ENCODE results near the gene TTC9C. TPM values are rescaled to one million over a fixed set of nuclear protein-coding genes. Genes with fewer than 3 reads are reported as not detected.

Gene TTC9C
- total and polyA plus RNA-seq, 2 of the 8 experiments (the other 6 are each of a cell fraction or from before 2014, with no cell fraction given): 25.4 to 34.1 TPM

- H3K27ac ChIP-seq (ENCODE audit: low read depth, low read length): peak within 1 kb of the TSS; percentile 90
- H4K91ac ChIP-seq (replicated peaks; ENCODE audit: insufficient read length, low read length): peak within 1 kb of the TSS; percentile 84
- POLR2A ChIA-PET (ENCODE audit: partially characterized antibody): interaction anchor here (0.7 to 15.9 kb wide), 41 partner anchors 10 to 236 kb away, joined by 3 to 251 read pairs (median 6); partner anchors contain the start of genes C11orf98, CSKMT, GANAB and HNRNPUL2
- H3K9ac ChIP-seq (replicated peaks in 1 of 4; ENCODE audit: extremely low read depth in 1 of 4, low read depth in 3 of 4, low read length in 3 of 4): peak within 1 kb of the TSS; percentile 82 to 93 (median 90)
- 0 out of 2 replicates have a peak within 1 kb of the TSS, but pooled peaks have one; percentile 4 for H2AK5ac ChIP-seq (ENCODE audit: low read depth, low read length)
- peaks cover 7% of the 10 kb centered on the region; the same call in 1 of the 2 replicates for H3K79me1 ChIP-seq (ENCODE audit: low read depth, low read length)
- H2BK15ac ChIP-seq (ENCODE audit: low read length): peak within 1 kb of the TSS; percentile 81; the same call in 1 of the 2 replicates
- no peak within 1 kb of the TSS for H3K14ac ChIP-seq (ENCODE audit: insufficient read length)
- H2BK12ac ChIP-seq (ENCODE audit: low read depth, low read length): peak within 1 kb of the TSS; percentile 21
- H2BK5ac ChIP-seq (ENCODE audit: low read depth, low read length): peak within 1 kb of the TSS; percentile 98
- H3K79me2 ChIP-seq (ENCODE audit: control insufficient read depth in 1 of 2, insufficient read depth in 2 of 2, low read length in 2 of 2): peaks cover 0 to 33% of the 10 kb centered on the region in 2 experiments; a peak in 2 of 4 replicates
- H2AFZ ChIP-seq (ENCODE audit: low read length): peak within 1 kb of the TSS; percentile 8; the same call in 1 of the 2 replicates
- H2BK120ac ChIP-seq (replicated peaks; ENCODE audit: low read depth, low read length): peak within 1 kb of the TSS; percentile 24
- H3K23ac ChIP-seq (ENCODE audit: insufficient read length): no peak within 1 kb of the TSS
- peak within 1 kb of the TSS; percentile 99 for H4K8ac ChIP-seq (ENCODE audit: extremely low read depth, insufficient read depth, low read length)
- H3K4ac ChIP-seq (replicated peaks; ENCODE audit: insufficient read length, low read depth, low read length): peak within 1 kb of the TSS; percentile 16
- peaks cover 0 to 24% (median 10%) of the 10 kb centered on the region in 4 experiments; a peak in 7 of 8 replicates for H3K36me3 ChIP-seq (ENCODE audit: control insufficient read depth in 2 of 4, insufficient read depth in 4 of 4, low read length in 3 of 4)
- FAIRE-seq: no peak
- 2% methylated on average over 70 of the region's 88 CpGs; no CpG with 5 or more reads in 1 of the 2 experiments for WGBS, 2 experiments (ENCODE audit: extremely low coverage in 1 of 2, insufficient coverage in 1 of 2, insufficient read length in 1 of 2, insufficient replicate concordance in 2 of 2, low coverage in 1 of 2, low lambda C conversion rate in 2 of 2, missing lambda C conversion rate in 1 of 2)
- peak within 1 kb of the TSS; percentile 69 to 73 for H3K4me2 ChIP-seq (ENCODE audit: insufficient read depth in 1 of 2, low read depth in 2 of 2, low read length in 2 of 2)
- H2BK20ac ChIP-seq (ENCODE audit: low read length): no peak within 1 kb of the TSS
- H4K20me1 ChIP-seq (replicated peaks in 1 of 2; ENCODE audit: control insufficient read depth in 1 of 2, insufficient read depth in 2 of 2, low read length in 2 of 2): peaks cover 0 to 3% of the 10 kb centered on the region in 2 experiments
- CTCF ChIA-PET (ENCODE audit: partially characterized antibody): interaction anchor here (0.6 to 6.4 kb wide), 45 partner anchors 9 to 1397 kb away, joined by 3 to 94 read pairs (median 4); partner anchors contain the start of genes HNRNPUL2, LBHD1, SLC3A2 and TAF6L
- peak; percentile 93 to 98 for DNase-seq (ENCODE audit: low read depth in 1 of 2, low spot score in 2 of 2)
- H3K23me2 ChIP-seq (ENCODE audit: low read depth, low read length): no peaks in the 10 kb centered on the region; the same call in 1 of the 2 replicates
- peaks cover 0 to 6% (median 2%) of the 10 kb centered on the region in 4 experiments; a peak in 4 of 7 replicates for H3K4me1 ChIP-seq (replicated peaks in 1 of 4; ENCODE audit: control insufficient read depth in 3 of 4, insufficient read depth in 4 of 4, low read length in 3 of 4)
- H4K5ac ChIP-seq (ENCODE audit: insufficient read length, low read depth, low read length): peak within 1 kb of the TSS; percentile 94
- H3K18ac ChIP-seq (ENCODE audit: extremely low read depth, low read length): peak within 1 kb of the TSS; percentile 95
- no peaks in the 10 kb centered on the region for H3K27me3 ChIP-seq (replicated peaks in 1 of 4; ENCODE audit: control insufficient read depth in 3 of 4, extremely low read depth in 1 of 4, insufficient read depth in 3 of 4, low read length in 3 of 4)
- H3K4me3 ChIP-seq (ENCODE audit: extremely low read depth in 1 of 4, insufficient read depth in 2 of 4, low read depth in 3 of 4, low read length in 4 of 4): peak within 1 kb of the TSS; percentile 77 to 97 (median 90)
- H3K56ac ChIP-seq (replicated peaks; ENCODE audit: insufficient read length, low read depth, low read length): peak within 1 kb of the TSS; percentile 12
- no peaks in the 10 kb centered on the region for H3K9me3 ChIP-seq (ENCODE audit: insufficient read depth in 2 of 2, low read depth in 1 of 2, low read length in 1 of 2)
Measured at GRCh38 chr11:62787005-62787759, 58.9 kb downstream of the TTC9C start, which contains the start of gene TMEM179B. Gene TMEM179B (plus strand): TSS chr11:62787402. CDS start chr11:62787432, 30 bp downstream.

Data from H1 (cell line).